Bone marrow (tissue), 2 donors: ENCODE data around the gene CROCC2.

ENCODE experiments used
- DNase-seq, 2 donors: peaks; one replicate each; lab custom pipeline; 2025; lab: John Stamatoyannopoulos, UW

Gene CROCC2

GRCh38 chr2:241038374-241039180 lies 132.4 kb downstream of the CROCC2 start:
- DNase-seq, result no peak

- DNase-seq, result no peak
These were observed 133.3 kb downstream of the CROCC2 start for GRCh38 chr2:241039416-241039815.

GRCh38 chr2:241040081-241040803 lies 134.1 kb downstream of the CROCC2 start:
- DNase-seq, result no peak

GRCh38 chr2:241041589-241042158 lies 135.5 kb downstream of the CROCC2 start:
- no peak for DNase-seq
